Loucy (cell line): ENCODE results near the gene MTA1.

Experiments
- H2AFZ ChIP-seq: fragments of 200-600 bp; sonication (generic); 2 replicates; pipeline ENCODE4 v1.6.0; 2016; ENCODE audit warnings: antibody characterized with exemption, mild to moderate bottlenecking, low read length, moderate library complexity
- H3F3A ChIP-seq: fragments of 200-600 bp; 2 replicates; pipeline ENCODE4 v1.6.0; 2016; ENCODE audit warnings: antibody characterized with exemption, low read depth, mild to moderate bottlenecking
- H3K27me3 ChIP-seq: fragments of 200-600 bp; sonication (generic); 2 replicates; pipeline ENCODE4 v1.6.1; 2014; ENCODE audit warnings: low read length, mild to moderate bottlenecking; ENCODE audit not compliant: insufficient read depth, poor library complexity, severe bottlenecking
- H3K36me3 ChIP-seq: fragments of 200-600 bp; sonication (generic); 2 replicates; pipeline ENCODE4 v1.6.1; 2016; ENCODE audit warnings: low read length; ENCODE audit not compliant: insufficient read depth
- H3K4me1 ChIP-seq: fragments of 200-600 bp; sonication (generic); 2 replicates; pipeline ENCODE4 v1.5.1; 2014; ENCODE audit warnings: low read length, mild to moderate bottlenecking; ENCODE audit not compliant: insufficient read depth, poor library complexity, severe bottlenecking
- H3K4me2 ChIP-seq: fragments of 200-600 bp; sonication (generic); 2 replicates; pipeline ENCODE4 v1.6.0; 2014; ENCODE audit warnings: antibody characterized with exemption, low read length, low read depth, mild to moderate bottlenecking; ENCODE audit not compliant: poor library complexity, severe bottlenecking
- H3K4me3 ChIP-seq: fragments of 200-600 bp; sonication (generic); 2 replicates; pipeline ENCODE4 v1.5.1; 2014; ENCODE audit warnings: low read length, mild to moderate bottlenecking, mixed read lengths; ENCODE audit not compliant: poor library complexity, severe bottlenecking
- H3K79me2 ChIP-seq: fragments of 200-600 bp; sonication (generic); 2 replicates; pipeline ENCODE4 v1.6.1; 2014; ENCODE audit warnings: low read length; ENCODE audit not compliant: insufficient read depth
- H3K9ac ChIP-seq: fragments of 200-600 bp; sonication (generic); 2 replicates; pipeline ENCODE4 v1.6.0; 2014; ENCODE audit warnings: mild to moderate bottlenecking, low read depth, low read length, moderate library complexity; ENCODE audit not compliant: poor library complexity, severe bottlenecking
- H3K9me2 ChIP-seq: fragments of 200-600 bp; sonication (generic); replicated peaks from 2 replicates; pipeline ENCODE4 v1.6.1; 2016; ENCODE audit warnings: low read depth, low read length, mixed read lengths
- H3K9me3 ChIP-seq: fragments of 200-600 bp; sonication (generic); 2 replicates; pipeline ENCODE4 v1.6.1; 2014; ENCODE audit warnings: mild to moderate bottlenecking, antibody characterized with exemption, low read length, low read depth; ENCODE audit not compliant: insufficient read depth
- H4K20me1 ChIP-seq: fragments of 200-600 bp; sonication (generic); 2 replicates; pipeline ENCODE4 v1.6.0; 2014; ENCODE audit warnings: antibody characterized with exemption, low read length, mild to moderate bottlenecking; ENCODE audit not compliant: insufficient read depth, poor library complexity, severe bottlenecking
- CTCF ChIP-seq: fragments of 200-600 bp; sonication (generic); conservative IDR thresholded peaks from 2 replicates; pipeline ENCODE4 v1.5.1; 2014; ENCODE audit warnings: mild to moderate bottlenecking, antibody characterized with exemption, low read length
- EZH2phosphoT487 ChIP-seq: fragments of 200-600 bp; IDR thresholded peaks from 2 replicates; pipeline ENCODE4 v1.6.1; 2018; ENCODE audit warnings: antibody characterized with exemption, mild to moderate bottlenecking, moderate library complexity, borderline replicate concordance

Gene MTA1

GRCh38 chr14:105431256-105431655 lies 11.6 kb downstream of the MTA1 start:
- H3K9ac ChIP-seq: no peak overlapping the region
- no peak overlapping the region for H2AFZ ChIP-seq
- no peaks in the 10 kb centered on the region for H3K9me3 ChIP-seq
- no peaks in the 10 kb centered on the region for H3K9me2 ChIP-seq
- no peak overlapping the region for H3K4me2 ChIP-seq
- no peak overlapping the region for H3K4me3 ChIP-seq
- H3K27me3 ChIP-seq: no peaks in the 10 kb centered on the region
- H3K36me3 ChIP-seq: peaks cover 18% of the 10 kb centered on the region; the same call in 1 of the 2 replicates
- peaks cover 61% of the 10 kb centered on the region for H4K20me1 ChIP-seq
- peaks cover 92% of the 10 kb centered on the region for H3K79me2 ChIP-seq
- TF ChIP-seq EZH2phosphoT487 (no peak), CTCF (no peak)
- no peaks in the 10 kb centered on the region for H3K4me1 ChIP-seq
- no peaks in the 10 kb centered on the region for H3F3A ChIP-seq

GRCh38 chr14:105432657-105433056 lies 13.0 kb downstream of the MTA1 start:
- Histone ChIP-seq H3K9me3 (no peaks in the 10 kb centered on the region), H3K4me3 (no peak overlapping the region), H3K9me2 (no peaks in the 10 kb centered on the region), H3K79me2 (peaks cover 92% of the 10 kb centered on the region), H3K4me1 (no peaks in the 10 kb centered on the region), H3K9ac (no peak overlapping the region), H3K27me3 (no peaks in the 10 kb centered on the region), H3F3A (no peaks in the 10 kb centered on the region), H2AFZ (no peak overlapping the region), H4K20me1 (peaks cover 57% of the 10 kb centered on the region), H3K4me2 (no peak overlapping the region), H3K36me3 (peaks cover 16% of the 10 kb centered on the region; the same call in 1 of the 2 replicates)
- TF ChIP-seq CTCF (no peak), EZH2phosphoT487 (no peak)

GRCh38 chr14:105433161-105433605 lies 13.6 kb downstream of the MTA1 start:
- H3K9ac ChIP-seq: no peak overlapping the region

More at GRCh38 chr14:105433161-105433605, 13.6 kb downstream of the MTA1 start:
- no peaks in the 10 kb centered on the region for H3K9me2 ChIP-seq
- no peaks in the 10 kb centered on the region for H3F3A ChIP-seq
- H3K36me3 ChIP-seq: peaks cover 16% of the 10 kb centered on the region; the same call in 1 of the 2 replicates
- H3K27me3 ChIP-seq: no peaks in the 10 kb centered on the region
- no peaks in the 10 kb centered on the region for H3K9me3 ChIP-seq
- peaks cover 92% of the 10 kb centered on the region for H3K79me2 ChIP-seq
- peaks cover 57% of the 10 kb centered on the region for H4K20me1 ChIP-seq
- no peak overlapping the region for H3K4me2 ChIP-seq
- H2AFZ ChIP-seq: no peak overlapping the region
- H3K4me1 ChIP-seq: no peaks in the 10 kb centered on the region
- no peak for TF ChIP-seq EZH2phosphoT487
- TF ChIP-seq CTCF: no peak
- H3K4me3 ChIP-seq: no peak overlapping the region
